ENCODE measurements around the gene VN1R5.
"Not testable (repeated sequence)": the region's sequence is repeated elsewhere in the genome, so short reads cannot be mapped to it uniquely, and the experiment has no call there.

VN1R5 gene

DNA sequence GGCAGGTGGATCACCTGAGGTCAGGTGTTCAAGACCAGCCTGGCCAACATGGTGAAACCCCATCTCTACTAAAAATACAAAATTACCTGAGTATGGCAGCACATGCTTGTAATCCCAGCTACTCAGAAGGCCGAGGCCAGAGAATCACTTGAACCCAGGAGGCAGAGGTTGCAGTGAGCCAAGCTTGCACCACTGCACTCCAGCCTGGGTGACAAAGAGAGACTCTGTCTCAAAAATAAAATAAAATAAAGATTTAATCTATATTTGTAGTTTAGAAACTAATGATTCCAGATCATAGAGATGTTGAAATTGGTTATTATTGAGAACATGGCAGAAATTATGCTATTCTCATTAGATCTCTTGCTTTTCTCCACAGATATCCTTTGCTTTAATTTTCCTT is at the start of gene VN1R5:
Gene VN1R5 (plus strand): TSS at position 301 of the 400 bp plus-strand sequence.
- not testable (repeated sequence) for DNase-seq

DNA sequence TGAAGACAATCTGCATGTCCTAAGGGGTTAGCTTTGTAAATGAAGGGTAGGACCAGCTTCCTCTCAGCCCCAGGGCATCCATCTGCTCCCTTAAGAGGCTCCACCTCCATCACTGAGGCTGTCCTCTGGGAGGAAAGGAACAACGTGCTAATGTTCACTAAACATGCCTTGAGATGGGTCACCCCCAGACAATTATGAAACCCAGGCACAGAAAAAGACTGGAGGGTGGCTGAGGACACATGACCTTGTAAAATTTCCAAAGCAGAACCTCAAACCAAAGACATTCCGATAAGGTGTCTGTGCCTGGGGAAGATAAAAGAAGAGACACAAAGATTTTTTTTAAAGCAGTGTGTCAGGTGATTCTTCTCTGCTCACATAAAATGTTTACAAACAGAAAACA is 46.5 kb upstream of the VN1R5 start:
- no peak for DNase-seq

DNA sequence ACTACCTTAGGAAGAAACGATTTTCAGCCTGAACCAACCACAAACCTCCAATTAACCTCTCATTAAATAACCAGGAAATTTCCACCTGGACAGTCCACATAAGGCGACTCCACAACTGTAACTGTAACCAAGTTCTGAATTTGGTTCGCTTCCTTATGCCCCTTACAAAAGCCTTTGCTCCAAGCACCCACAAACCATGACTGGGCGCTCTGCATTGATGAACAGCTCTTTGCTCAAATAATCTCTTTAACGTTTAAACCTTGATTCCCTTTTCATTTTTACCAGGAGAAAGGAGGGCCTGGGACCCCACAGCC is 45.9 kb upstream of the VN1R5 start:
- no peak for DNase-seq

DNA sequence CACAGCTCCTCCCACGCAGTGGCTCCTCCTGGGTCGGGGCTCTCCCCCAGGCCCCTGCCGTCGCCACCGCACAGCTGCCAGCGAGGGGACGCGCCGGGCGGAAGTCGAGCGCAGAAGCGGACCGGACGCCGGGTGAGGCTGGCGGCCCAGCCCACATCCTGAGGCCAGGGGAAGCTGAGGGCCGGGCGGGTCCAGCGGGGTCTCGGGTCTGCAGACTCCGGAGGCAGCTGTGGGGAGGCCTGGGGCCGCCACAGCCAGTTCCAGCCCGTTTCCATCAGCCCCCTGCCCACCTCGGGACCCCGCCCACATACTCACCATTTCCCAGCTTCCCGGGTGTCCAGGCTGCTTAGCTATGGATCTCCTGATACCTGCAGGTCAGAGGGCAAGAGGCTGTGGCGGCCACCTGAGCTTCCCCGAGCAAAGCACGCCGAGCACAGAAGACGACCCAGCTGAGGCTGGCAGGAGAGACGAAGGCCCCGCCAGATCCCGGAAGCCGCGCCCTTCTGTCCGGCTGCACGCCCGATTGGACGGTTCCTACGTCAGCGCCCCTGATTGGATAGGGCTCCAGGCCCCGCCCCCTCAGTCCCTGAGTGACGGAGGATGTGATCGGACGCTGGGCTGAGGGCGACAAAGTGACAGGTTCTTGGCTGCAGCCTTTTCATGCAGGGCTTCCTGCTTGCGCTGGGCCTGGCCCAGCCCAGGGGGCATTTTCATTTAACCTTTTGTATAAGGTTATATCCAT is 45.3 kb upstream of the VN1R5 start:
- peak; percentile 88 for DNase-seq

DNA sequence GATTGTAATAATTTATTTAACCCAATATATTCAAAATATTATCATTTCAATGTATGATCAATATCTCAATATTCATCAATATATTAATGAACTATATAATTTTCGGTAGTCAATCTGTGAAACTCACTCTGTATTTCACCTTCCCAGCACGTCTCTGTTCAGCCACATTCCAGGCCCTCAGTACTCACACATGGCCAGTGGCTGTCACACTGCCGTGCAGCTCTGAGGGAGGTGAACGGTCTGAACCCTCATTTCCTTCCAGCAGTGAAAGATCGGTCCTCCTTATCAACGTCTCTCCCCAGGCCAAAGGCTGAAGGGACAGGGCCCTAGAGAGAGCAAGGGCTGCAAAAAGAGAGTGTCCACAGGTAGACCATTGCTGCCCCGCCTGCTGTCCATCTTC is 44.5 kb upstream of the VN1R5 start:
- DNase-seq, result no peak

DNA sequence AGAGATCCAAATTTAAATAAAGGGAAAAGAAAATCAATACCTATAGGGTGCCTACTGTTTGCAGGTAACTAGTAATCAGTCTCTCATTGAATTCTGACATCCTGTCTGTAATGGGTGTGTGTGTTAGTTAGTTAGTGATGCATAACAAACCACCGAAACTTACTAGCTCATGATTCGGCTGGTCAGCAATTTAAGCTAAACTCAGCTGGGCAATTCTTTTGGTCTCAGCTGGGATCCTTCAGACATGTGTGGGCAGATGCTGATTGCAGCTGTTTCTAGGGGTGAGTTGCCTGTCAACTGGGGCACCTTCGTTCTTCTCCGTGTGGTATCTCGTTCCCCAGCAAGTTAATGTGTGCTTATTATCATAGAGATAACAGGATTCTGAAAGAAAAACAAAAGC is 43.9 kb upstream of the VN1R5 start:
- no peak for DNase-seq

DNA sequence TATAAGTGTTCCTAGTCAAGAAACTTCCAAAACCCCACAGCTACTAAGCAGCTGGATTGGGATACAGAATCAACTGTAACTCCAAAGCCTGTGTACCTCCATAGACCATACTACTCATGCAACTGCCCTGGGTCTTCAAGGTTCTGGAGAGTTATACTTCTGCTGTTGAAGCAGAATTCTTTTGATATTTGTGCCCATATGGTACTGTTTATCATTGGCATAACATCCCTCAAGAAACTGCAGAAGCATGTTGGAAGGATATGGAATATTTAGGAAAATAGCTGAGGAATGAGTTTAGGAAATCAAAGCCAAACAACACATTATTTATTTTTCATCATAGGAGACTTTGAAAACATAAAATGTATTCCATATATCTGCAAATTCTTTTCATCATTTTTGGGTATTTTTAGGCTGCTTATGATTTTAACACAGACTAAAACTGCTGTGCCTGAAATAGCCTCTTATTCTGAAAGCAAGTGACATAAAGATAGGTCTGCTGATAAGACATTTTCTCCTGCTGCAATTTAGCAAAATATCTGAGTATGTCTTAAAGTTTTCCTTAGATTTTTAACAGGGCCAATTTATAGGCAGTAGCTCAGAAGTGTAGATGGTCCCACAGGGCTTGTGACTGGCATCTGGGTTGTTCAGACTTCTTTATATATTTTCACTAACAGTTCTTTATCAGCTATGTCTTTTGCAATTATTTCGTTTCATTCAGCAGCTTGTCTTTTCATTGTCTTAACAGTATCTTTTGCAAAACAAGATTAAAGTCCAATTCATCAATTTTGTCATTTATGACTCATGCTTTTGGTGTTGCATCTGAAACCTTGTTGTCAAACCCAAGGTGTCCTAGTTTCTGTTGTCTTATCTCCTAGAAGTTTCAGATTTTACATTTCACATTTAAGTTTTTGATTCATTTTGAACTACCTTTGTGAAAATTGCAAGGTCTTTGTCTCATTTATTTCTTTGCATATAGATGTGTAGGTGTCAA is 43.0 kb upstream of the VN1R5 start:
- no peak for DNase-seq

DNA sequence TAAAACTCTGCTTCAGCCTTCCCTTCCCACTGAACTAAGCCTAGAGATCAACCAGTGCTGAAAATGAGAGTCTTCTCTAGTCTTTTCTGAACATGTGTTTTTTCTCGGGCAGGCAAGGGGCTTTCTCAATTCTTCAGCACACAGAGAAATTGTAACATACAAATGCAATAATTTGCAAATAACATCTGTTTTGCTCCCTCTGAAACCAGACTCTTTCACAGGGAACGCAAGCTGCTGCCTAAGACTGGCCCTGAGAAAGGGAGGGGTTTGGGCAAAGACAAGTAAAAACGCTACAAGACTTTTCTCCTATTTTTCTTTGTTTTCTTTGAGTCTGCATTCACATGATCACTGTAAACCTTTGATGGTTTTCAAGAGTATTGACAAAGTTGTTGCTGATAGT is 39.6 kb upstream of the VN1R5 start:
- no peak for DNase-seq

DNA sequence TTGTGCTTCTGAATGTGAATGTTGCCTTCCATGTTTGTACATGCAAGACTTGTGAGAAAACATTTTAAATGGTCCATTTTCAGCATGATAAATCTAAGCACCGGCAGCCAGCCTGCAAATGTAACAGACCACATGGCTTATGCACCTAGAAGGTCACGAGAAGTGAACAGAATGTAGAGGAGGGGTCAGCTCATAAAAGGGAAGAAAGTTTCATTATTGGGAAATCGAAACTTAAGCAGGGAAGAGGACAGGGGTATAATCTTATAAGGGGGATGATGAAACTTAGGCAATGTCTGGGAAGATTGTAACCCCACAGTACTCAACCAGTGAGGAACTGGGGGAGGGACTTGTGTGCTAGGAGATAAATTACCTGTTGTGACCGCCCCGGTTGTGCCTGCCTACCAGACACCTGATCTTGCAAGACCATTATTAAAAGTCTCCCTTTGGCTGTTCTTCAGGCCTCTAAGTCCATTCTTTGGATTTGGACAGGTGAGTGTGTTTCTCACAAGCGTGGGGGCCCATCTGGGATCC is 37.7 kb upstream of the VN1R5 start:
- DNase-seq, result no peak

DNA sequence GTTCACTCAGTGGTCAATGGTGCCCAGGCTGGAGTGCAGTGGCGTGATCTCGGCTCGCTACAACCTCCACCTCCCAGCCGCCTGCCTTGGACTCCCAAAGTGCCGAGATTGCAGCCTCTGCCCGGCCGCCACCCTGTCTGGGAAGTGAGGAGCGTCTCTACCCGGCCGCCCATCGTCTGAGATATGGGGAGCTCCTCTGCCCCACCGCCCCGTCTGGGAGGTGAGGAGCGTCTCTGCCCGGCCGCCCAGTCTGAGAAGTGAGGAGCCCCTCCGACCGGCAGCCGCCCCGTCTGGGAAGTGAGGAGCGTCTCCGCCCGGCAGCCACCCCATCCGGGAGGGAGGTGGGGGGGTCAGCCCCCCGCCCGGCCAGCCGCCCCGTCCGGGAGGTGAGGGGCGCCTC is 35.6 kb upstream of the VN1R5 start:
- DNase-seq, result not testable (repeated sequence)

DNA sequence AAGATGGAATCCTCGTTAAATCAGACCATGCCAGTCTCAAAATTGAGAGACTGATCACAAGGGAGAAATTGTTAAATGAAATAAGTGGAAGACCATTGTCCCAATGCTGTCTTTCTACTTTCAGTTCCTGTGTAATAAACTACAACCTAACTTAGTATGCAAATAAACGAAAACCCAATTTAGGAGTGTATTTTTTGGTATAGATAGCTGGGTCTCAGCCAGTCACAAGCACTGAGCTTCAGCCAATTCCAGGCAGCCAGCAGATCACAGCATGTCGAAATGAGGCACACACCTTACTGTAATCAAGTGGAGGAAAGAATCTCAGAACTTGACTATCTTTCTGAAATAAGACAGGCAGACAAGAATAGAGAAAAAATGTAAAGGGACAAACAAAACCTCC is 33.0 kb upstream of the VN1R5 start:
- DNase-seq, result no peak

DNA sequence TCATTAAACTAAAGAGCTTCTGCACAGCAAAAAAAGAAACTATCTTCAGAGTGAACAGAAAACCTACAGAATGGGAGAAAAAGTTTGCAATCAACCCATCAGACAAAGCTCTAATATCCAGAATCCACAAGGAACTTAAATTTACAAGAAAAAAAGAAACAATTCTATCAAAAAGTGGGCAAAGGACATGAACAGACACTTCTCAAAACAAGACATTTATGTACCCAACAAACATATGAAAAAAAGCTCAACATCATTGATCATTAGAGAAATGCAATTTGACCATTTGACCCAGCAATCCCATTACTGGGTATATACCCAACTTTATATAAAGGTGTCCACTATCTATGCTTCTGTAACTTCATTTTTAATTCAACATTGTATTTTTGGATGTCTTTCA is 31.1 kb upstream of the VN1R5 start:
- no peak for DNase-seq

DNA sequence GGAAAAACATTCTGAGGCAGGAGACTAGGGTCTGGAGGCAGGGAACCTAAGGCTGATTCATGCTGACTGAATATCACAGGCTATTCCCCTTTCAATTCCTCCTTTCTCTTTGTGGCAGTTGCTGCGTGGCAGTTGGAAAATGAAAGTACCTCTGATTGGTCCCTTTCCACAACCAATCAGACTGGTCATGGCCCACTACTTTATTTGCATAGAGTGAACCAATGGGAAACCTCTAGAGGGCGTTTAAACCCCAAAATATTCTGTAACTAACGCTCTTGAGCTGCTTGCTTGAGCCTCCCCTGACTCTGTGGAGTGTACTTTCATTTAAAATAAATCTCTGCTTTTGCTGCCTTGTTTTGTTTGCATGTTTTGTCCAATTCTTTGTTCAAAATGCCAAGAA is 27.7 kb upstream of the VN1R5 start:
- DNase-seq, result no peak

DNA sequence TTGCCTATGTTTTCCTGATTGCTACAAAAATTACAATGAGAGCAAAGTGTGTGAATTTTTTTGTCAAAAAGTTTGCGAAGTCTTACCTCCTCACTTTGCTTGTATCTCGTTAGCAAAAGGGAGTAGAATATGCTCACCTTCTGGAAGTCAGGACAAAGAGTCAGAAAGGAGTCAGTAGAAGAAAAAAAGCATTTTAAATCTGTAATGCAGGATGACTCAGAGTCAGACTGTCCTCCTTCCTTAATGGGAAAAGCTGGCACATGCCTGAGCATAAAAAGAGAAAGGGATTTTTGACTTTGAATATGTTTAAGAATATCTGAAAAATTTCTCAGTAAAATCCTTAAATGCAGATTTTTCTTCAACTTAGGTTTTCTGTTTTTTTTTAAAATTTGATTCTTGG is 14.2 kb upstream of the VN1R5 start:
- no peak for DNase-seq

DNA sequence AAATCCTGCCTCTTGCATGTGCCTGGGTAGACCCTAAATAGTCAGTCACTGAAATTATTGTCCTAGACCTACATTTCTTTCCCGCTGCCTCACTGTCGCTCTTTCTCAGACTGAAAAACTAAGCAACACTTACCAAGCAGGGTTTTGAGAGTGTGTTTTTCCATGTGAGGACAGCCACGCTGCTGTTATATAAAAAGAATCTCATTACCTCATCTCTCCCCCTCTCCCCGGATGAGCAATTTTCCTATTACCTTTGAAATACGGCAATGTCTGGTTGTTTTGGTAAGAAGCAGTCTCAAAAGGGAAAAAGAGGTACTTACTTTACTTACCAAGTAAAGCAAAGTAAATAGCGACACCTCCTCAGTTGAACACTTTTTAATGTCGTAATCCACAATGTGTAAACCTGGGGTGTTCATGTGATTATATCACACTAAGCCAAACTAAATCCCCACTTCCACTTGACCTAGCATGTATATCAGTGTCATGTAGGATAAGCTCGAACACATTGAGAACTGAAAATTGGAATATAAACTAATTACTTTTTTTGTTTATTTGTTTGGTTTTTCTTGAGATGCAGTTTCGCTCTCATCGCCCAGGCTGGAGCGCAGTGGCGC is 12.2 kb upstream of the VN1R5 start:
- no peak for DNase-seq

DNA sequence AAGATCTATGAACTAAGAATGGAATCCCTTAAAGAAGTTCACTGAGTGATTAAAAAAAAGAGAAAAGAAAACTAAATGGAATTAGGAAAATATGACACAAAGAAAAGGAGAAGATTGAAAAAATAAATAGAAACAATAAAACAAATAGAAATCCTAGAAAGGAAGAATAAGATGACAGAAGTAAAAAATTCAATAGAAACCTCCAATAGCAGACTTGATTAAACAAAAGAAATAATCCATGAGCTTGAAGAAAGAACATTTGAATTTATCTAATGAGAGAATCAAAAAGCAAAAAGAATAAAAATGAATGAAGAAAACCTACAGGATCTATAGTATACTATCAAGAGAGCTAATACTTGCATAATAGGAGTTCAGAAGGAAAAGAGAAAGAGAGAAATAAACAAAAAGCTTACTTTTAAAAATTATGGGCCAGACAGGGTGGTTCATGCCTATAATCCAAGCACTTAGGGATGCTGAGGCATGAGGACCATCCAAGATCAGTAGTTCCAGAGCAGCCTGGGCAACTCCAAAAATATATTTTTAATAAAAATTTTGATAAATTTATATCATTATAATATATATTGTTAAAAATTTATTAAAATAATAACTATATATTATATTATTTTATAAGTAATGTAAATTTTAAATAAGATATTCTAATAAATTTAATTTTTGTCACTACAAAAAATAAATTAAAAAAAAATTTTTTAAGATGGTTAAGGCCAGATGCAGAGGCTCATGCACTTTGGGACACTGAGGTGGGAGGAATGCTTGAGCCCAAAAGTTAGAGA is 9.4 kb upstream of the VN1R5 start:
- DNase-seq, result no peak

DNA sequence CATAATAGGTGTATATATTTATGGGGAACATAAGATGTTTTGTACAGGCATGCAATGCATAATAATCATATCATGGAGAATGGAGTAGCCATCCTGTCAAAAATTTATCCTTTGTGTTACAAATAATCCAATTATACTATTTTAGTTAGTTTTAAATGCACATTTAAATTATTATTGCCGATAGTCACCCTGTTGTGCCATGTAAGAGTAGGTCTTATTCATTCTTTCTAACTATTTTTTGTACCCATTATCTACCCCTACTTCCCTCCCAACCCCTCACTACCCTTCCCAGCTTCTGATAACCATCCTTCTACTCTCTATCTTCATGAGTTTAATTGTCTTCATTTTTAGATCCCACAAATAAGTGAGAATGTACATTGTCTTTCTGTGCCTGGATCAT is 8.3 kb upstream of the VN1R5 start:
- no peak for DNase-seq

DNA sequence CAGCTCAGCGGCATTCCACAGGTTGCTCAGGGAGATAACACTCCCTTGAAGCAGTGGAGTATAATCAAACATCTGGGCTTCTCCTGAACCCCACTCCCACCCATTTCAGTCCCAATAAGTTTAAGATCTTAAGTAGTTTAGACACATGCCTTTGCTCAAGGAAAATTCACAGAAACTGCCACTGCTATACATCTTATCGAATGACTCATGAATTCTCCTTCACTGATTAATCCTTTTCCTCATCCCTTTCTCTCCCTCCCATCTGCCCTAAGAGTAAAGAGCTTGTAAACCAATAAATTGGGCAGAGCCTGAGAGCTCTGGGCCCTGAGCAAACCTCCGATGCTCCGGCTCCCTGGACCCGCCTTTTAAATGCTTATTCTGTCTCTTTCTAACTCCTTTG is 10.2 kb downstream of the VN1R5 start:
- no peak for DNase-seq

DNA sequence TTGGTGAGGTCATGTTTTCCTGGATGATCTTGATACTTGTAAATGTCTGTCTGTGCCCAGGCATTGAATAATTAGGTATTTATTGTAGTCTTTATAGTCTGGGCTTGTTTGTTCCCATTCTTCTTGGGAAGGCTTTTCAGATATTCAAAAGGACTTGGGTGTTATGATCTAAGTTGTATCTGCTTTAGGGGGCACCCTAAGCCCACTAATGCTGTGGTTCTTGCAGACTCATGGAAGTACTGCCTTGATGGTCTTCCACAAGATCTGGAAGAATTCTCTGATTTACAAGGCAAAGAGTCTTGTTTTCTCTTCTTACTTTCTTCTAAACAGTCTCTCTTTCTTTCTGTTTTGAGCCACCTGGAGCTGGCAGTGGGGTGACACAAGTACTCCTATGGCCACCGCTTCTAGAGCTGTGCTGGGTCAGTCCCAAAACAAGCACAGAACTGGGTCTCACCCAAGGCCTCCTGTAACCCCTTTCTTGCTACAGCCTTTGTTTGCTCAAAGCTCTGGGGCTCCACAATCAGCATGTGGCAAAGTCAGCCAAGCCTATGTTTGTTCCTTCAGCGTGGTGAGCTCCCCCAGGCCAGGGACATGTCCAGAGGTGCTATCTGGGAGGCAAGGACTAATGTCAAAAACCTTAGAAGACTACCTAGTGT is 12.6 kb downstream of the VN1R5 start:
- no peak for DNase-seq

DNA sequence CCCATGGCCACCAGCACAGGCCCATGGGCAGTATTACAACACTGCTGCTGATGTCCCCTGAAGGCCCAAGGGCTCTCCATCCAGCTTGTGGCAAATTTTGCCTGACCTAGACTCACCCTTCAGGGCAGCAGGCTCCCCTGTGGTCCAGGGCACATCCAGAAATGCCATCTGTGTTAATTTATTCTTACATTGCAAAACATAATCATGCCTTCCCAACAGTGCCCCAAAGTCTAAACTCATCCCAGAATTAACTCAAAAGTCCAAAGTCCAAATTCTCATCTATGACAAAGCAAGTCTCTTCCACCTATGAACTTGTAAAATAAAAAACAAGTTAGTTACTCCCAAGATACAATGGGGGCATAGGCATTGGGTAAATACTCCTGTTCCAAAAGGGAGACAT is 13.3 kb downstream of the VN1R5 start:
- DNase-seq, result no peak

DNA sequence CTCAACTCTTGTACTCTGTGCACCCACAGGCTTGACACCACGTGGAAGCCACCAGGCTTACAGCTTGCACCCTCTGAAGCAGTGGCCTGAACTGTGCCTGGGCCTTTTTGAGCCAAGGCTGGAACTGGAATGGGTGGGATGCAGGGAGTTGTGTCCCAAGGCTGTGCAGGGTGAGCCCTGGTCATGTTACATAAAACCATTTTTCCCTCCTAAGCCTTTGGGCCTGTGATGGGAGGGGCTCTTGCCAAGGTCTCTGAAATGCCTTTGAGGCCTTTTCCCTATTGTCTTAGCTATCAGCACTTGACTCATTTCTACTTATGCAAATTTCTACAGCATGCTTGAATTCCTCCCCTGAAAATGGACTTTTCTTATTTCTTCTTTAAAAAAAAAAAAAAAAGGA is 14.1 kb downstream of the VN1R5 start:
- DNase-seq, result no peak

DNA sequence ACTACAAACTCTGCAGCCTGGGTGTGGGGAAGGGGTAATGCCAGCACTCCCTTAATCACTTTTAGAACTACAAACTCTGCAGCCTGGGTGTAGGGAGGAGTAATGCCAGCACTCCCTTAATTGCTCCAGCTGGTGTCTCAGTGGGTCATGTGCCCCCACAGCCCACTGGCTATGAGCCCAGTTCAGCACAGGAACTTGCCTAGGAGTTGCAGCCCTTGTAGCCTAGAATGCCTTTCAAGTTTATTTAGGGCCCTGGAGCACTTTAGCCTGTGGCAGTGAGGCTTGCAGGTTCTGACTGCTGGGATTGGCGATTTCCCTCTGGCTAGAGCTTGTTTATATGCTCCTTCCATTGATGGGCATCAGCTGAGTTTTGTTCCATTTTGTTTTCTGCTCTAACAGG is 17.1 kb downstream of the VN1R5 start:
- DNase-seq, result no peak

Measured in activated CD4-positive, alpha-beta T cell treated with anti-CD3 and anti-CD28 coated beads for 1 hour (primary cell).